Effector CD8-positive, alpha-beta T cell (primary cell): ENCODE measurements around the gene SLC39A11.
"Not testable (repeated sequence)": the region's sequence is repeated elsewhere in the genome, so short reads cannot be mapped to it uniquely, and the experiment has no call there.

ENCODE experiments used
- DNase-seq: peaks from one replicate; lab custom pipeline; 2025; lab: John Stamatoyannopoulos, UW

Gene SLC39A11

DNA sequence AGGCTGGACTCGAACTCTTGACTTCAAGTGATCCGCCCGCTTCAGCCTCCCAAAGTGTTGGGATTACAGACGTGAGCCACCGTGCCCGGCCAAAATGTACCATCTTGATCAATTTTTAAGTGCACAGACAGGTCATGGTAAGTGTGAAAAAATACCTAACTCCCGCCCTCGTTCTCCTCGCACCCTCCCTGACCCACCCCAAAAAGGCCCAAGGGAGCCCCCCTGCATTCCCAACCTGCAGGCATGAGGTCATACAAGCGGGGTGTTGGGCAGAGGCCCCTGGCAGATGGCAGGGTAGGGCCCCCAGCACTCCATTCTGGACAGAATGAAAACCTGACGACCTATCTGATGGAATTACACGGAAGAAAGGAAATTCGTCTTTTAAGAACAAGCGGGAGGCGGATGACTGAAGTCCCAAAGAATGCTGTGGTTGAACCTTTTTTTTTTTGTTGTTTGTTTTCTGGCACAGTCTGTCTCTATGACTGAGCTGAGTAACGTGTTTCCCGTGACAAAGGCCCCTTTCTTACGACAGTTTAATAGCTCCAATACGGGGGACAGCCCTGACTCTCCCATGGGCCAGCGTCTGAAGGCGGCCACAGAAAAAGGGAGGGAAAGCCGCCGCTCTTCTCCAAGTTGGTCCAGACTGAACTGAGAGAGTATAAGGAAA, 376.4 kb downstream of the SLC39A11 start:
- no peak for DNase-seq

DNA sequence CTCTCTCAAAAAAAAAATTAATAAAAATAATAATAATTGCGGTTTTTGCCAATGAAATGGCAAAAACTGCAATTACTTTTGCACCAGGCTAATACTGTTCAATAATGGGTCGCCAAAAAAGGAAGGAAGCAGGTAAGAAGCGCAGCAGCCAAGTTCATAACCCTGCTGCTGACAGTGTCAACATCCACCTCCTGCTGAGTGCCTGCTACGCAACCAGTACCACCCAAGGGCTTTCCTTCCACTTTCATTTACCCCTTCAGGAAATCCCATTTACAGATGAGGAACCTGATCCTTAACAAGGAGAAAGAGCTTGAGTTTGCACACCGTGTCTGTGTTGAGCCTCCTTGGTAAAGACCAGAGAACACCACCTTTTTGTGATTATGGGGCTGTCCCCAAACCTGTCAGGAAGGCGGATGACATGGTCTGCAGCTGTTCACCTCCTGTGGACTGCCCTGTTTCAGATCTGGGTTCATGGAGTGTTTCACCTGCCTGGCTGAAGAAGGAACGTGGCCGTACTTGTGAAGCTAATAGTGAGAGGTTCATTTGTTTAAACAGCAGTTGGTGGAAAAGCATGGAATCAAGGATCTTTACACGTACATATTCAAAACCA, 378.0 kb downstream of the SLC39A11 start:
- no peak for DNase-seq

DNA sequence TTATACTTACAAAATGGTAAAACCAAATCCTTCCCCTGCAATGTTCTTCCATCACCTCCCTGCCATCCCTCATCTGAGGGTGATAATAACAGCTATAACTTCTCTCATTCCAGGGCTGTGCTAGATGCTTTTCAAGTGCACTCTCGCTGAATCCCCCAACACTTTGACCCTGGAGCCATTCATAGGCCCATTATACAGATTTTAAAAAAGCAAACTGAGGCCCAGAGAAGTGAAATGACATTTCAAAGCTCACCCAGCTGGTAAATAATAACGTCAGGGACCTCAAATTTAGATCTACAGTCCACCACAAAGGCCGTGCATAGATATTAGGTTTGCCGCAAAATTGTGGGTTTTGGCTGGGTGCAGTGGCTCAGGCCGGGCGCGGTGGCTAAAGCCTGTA, 378.8 kb downstream of the SLC39A11 start:
- DNase-seq = no peak

DNA sequence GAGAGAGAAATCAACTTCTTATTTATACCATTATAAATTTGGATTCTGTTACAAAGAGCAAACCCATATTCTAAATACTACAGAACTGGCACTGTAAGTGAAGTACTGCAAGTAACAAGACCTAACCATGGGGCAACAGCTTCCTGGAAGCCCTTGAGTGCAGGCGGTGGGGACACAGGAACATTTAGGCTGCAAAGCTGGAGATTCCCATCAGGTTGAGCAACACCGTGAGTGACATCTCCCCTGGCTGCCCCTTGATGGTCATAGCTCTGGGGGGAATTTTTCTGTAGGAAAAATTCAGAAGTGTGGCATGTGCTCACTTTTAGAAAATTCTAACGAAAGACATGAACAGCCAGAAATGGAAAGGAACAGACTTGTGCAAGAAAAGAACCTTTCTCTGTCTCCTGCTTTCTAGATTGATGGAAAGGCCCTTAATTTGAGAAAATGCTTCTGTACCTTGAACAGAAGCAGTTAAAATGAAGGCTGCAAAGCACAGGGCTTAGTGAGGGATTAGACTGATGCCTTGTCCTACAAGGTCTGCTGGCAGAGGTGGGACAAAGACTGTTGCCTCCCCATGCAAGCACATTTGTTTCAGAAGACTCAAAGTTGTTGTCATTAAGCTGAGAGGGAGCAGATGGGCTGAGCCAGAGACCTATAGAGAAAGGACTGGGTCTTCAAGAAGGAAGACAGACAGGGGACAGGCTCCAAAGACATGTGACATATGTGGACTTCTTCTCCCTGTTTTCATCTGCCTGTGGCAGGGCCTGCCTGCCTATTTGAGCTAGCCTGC, 380.8 kb downstream of the SLC39A11 start:
- DNase-seq = no peak

DNA sequence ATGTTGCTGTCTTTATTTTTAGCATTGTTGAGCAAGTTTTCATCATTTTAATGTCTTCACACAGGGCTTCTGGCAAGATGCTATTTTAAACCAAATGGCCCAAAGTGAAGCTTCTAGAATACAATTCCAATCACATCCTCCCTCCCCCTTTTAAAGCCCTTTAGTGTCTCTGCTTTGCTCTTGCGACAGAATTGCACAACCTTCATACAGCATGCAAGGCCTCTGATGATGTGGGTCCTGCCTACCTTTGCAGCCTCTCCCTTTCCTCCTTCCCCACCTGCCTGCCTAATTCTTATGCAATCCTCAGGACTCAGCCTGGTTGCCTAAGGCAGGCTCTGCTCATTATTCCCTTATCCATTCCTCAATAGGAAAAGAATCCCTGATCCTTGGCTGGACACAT, 381.7 kb downstream of the SLC39A11 start:
- DNase-seq = no peak

DNA sequence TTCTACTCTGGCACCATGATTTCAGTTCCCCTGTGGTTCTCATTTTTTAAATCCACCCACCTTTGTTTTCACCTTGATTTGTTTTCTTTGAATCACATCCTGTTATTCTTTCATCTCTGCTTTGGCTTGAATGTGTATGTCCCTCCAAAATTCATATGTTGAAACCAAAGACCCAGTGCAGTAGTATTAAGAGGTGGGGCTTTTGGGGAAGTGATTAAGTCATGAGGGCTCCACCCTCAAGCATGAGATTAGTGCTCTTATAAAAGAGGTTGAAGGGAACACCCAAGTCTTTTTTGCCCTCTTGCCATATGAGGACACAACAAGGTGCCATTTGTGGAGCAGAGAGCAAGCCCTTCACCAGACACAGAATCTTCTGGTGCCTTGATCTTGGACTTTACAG, 382.3 kb downstream of the SLC39A11 start:
- DNase-seq = no peak

DNA sequence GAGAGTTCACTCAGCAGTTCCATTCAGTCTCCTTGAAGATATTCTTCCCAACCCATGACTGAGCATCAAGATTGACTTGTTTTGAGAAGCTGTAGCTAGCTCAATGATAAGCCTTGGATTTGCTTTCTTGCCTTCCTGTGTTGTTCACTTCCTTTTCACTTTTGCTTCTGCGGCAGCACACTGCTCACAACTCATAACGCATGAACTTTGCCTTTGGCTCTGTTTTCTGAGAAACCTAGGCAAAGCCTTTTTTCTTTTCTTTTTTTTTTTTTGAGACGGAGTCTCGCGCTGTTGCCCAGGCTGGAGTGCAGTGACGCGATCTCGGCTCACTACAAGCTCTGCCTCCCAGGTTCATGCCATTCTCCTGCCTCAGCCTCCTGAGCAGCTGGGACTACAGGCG, 383.8 kb downstream of the SLC39A11 start:
- not testable (repeated sequence) for DNase-seq

DNA sequence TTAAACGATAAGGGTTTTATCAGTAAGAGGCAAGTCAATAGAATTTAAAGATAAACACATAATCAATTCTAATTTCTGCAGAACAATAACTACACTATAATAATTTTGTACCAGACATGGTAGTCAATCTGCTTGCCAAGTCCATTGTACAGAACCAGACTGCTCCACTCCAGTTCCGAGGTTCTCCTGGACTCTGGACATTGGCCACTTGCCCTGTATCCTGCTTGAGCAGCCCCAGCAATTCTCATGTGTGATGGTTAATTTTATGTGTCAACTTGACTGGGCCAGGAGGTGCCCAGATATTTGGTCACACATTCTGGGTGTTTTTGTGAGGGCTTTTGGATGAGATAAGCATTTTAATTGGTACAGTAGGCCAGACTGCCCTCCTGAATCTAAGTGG, 384.6 kb downstream of the SLC39A11 start:
- DNase-seq = no peak

DNA sequence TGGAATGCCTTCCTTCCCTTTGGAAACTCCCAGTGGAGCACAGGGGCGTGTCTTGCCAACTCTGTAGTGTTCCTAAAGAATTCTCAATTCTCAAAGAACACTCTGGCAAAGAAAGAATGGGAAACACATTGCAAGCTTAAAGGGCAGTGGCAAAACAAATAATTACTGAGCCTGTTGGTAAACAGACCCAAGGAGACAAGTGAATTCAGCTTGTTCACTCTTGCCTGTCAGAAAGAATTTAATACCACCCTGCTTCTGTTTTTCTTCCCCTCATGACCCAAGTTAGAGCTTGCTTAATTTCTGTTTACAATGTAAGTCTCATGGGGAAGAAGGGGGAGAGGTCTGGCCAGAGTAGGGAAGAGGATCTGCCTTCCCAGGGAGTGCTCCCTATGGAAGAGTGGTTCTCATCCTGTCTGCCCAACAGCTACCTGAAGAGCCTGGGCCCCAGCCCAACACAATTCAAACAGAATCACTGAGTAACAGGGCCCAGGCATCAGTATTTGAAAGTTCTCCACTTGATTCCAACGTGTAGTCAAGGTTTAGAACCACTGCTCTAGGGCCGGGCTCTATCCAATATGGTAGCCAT, 386.0 kb downstream of the SLC39A11 start:
- no peak for DNase-seq

DNA sequence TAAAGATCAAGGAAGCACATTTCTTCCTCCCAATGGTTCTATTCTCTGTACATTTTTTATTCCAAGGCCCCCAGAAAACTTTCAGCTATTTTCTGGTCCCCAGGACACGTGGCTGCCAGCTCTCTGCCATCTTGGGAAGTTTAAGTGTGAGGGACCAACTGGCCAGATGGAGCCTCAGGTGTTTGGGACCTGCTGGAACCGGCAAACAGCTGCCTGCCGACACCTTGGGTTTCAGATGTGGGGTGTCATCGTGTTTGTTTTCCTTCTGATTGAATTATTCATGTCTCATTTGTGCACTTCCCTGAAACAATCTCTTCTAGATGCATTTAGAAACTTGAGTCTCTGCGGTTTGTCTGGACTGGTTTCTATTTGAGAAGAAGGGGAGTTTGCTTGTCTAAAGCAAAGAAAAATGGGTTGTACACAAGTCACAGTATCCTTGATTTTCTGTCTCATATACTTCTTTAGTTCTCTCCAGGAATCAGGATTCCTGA, 386.5 kb downstream of the SLC39A11 start:
- no peak for DNase-seq

DNA sequence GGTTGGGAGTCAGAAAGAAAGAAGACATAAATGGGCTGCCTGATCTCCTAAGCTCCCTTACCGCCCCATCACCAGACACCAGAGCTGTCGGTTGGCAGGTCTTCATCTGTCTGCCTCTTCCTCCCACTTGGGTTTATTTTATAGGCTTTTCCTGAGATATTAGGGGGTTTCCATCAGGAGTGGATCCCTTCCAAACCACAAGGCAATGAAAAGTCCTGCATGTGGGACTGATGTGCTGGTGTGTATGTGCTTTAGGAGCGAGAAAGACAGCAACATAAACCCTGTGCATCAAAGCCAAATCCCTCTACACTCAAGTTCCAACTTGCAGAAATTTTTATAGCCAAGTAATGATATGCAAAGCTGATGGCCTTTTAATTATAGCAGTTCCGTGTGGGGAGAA, 389.5 kb downstream of the SLC39A11 start:
- no peak for DNase-seq

DNA sequence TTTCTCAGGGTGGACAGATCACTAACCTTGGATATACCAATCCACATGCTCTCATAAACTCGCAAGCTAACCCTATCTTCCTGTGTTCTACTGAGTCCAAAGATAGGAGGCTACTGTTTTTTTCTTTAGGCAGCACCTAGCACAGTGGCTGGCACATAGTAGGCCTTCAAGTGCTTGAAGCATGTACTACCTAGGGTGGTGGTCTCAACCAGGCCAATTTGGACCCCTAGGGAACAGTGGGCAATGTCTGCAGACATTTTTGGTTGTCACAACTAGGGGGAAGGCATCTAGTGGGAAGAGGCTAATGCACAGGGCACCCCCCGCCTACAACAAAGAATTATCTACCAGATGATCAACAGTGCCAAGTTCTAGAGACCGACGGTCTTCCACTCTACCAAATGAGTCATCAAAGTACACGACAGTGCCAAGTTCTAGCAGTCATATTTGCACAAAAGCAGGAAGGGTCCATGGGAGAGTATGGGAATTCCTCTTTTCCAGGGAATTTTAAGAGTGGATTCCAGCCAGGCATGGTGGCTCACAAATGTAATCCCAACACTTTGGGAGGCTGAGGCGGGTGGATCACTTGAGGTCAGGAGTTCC, 390.3 kb downstream of the SLC39A11 start:
- DNase-seq = no peak

DNA sequence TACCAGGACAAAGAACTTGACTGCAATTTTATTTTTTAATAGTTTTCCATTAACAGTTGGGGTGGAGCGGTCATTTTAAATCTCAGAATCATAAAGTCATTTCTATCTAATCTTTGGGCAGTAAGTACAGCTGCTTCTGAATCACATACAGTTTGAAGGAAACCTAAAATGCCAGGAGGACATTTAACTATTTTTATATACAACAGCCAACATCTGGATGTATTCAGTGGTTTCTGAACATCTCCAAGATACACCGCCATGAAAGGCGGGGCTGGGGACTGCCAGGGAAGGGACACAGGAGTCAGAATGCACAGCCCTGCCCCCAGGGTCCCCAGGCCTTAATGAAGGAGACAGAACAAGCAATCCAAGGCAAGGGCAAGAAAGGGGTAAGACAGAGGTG, 392.3 kb downstream of the SLC39A11 start:
- no peak for DNase-seq

DNA sequence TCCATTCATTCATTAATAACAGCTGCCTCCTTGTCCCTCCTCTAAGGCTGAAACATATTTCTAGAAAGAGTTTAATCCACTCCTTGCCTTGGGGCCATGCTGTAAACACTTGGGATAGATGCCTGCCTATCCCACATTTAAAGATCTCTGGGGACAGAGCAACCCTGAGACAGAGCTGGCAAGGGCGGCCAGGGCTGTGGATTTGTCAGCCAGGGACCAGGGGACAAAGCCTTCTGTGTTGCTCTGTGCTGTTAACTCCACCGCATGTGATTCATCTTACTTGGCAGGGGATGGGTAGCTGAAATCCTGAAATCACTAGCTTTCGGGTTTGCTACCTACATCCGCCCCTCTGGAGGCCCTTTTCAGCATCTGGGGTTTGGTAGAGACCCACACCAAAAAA, 392.9 kb downstream of the SLC39A11 start:
- DNase-seq = no peak

DNA sequence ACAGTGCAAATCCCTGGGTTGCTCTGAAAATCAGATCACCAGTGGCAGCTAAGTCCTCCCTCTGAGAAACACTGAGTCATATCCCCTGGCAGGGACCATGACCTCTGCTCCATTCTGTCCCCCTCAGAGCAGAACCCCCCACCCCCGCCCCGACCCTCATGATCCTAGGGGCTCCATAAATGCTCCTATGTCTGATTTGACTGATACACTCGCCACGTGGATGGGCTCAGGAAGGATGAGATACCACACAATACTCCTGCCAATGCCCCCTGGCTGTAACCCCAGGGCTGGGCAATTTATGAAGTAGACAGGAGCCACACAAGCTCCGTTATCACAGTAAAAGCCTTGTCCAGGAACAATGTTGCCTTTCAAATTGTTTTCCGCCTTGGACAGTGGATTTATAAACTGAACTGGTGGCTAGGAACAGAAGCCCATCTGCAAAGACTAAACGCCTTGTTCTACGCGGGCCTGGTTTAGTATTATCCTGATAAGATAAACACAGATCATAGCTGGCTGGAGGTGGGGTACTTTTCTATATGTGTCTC, 394.8 kb downstream of the SLC39A11 start:
- no peak for DNase-seq

DNA sequence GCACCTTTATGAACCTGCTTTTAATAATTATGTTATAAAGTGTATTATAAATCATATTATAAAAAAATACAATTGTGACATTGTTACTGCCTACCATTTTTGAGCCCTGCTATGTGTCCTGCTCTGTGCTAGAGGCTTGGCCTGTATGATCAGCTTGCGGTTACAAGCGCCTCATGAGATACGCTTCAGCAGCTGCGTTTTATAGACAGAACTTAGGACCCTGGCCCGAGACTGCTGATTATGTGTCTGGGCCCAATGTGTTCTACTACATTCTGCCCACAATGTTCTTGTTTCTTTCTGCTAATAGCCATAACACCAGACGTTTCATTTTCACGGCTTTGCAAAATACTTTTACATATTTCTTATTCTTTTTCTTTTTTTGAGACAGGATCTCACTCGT, 395.8 kb downstream of the SLC39A11 start:
- no peak for DNase-seq

DNA sequence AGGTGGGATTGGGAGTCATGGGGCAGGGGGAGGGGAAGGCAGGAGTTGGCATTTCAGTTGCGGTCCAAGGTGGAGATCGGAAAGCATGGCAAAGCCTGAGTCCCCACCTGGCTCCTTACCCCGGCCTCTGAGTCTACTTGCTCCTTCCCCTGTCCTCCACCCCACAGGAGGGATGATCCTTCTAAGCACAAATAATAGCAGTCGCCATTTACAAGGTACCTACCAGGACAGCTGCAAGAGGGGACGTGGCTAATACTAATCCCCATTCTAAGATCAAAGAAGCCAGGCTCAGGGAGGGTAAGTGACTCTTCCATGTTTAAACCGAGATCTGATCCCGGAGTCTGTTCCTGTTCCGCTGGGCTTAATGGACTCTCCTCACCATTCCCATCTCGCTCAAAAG, 396.3 kb downstream of the SLC39A11 start:
- DNase-seq = no peak

DNA sequence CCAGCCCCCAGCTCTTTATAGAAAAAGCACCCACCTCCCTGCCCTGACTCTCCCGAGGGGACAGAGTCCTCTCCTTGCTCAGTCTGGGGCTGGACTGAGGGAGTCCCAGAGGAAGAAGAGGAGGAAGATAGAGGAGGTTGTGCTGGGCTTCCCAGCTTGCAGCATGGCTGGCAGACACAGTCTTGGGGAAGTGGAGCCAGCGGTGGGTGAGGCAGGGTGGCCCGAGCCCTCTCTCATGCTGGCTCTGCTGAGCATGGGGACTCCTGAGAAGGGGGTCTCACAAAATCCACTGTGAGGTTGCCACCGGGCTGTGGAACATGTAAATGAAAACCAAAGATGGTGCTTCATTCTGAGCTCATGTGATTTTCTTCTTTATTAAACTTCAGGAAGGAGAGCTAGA, 398.5 kb downstream of the SLC39A11 start:
- DNase-seq = no peak

DNA sequence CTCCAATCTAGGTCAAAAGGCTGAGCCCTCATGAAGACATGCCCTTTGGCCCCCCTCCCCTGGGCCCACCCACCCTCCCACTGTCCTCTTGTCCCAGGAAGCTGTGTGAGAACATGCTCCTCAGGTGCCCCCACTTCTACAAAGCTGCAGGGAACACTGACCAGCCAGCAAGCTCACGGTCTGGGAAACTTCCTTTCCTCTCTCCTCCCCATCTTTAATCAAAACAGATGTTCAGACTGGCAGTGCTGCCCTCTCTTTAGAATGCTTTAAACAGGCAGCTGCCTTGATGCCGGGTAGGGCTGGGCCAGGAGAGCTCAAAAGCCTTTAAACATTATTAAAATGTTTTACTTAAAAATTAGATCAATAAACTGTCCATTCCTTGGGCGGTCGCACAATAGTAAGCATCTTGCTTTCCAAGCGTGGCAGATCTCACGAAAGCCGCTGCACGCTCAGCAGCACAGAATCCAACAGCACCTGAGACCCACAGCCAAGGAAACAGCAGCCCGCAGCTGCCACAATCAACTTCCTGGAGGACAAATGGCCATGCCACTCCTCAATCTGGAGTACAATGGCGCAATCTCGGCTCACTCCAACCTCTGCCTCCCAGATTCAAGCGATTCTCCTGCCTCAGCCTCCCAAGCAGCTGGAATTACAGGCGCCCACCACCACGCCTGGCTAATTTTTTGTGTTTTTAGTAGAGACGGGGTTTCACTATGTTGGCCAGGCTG, 399.2 kb downstream of the SLC39A11 start:
- DNase-seq = no peak

DNA sequence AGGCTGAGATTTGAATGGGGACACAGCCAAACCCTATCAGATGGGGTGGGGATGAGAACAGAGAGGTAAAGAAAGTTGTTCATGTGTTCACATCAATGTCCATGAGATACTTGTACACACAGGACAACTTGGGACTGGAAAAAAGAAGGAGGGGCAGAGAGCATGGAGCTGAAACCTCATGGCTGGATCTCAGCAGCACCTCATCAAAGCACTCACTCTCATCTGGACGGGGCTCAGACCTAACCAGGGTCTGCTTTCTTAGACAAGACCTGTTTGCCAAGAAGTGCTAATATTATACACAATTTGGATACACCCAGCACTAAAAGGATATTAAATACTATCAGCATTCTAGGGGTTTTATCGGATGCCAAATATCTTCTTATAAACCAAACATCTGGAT, 399.8 kb downstream of the SLC39A11 start:
- DNase-seq = no peak

DNA sequence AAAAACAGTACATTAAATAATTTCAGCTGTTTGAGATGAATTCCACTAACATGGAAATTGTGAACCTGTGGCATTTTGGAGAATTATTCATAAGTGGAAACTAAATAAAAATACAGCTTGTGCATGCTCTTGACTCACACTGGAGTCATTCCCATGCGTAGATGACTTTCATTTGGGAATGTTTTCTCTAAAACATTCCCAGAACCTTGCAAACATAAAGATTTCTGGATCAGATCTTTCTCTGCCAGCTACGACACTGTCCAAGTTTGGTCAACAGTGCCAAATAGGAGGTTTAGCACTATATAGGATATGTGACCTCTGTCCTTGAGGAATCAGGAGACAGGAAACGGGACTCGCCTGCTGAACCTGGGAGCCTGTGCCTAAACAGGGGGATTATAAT, 400.9 kb downstream of the SLC39A11 start:
- no peak for DNase-seq
